HEK293 (cell line): ENCODE data around the gene HAUS8.

Source experiments
- BCL11A ChIP-seq: fragments of 450-650 bp; formaldehyde crosslinking; IDR thresholded peaks from 2 replicates; pipeline ENCODE4 v1.5.1; 2016; ENCODE audit warnings: low read depth, missing biosample characterization, missing genetic modification characterization
- BCL11B ChIP-seq: fragments of 450-650 bp; formaldehyde crosslinking; IDR thresholded peaks from 2 replicates; pipeline ENCODE4 v1.5.1; 2016; ENCODE audit warnings: low read depth, missing biosample characterization, missing genetic modification characterization
- BCL6B ChIP-seq: fragments of 450-650 bp; formaldehyde crosslinking; IDR thresholded peaks from 2 replicates; pipeline ENCODE4 v1.5.1; 2017; ENCODE audit warnings: missing biosample characterization, missing genetic modification characterization
- GLIS2 ChIP-seq: fragments of 450-650 bp; formaldehyde crosslinking; IDR thresholded peaks from 2 replicates; pipeline ENCODE4 v1.5.1; 2016; ENCODE audit warnings: missing biosample characterization, missing genetic modification characterization
- KLF1 ChIP-seq: fragments of 450-650 bp; formaldehyde crosslinking; IDR thresholded peaks from 2 replicates; pipeline ENCODE4 v1.5.1; 2016; ENCODE audit warnings: missing biosample characterization, missing genetic modification characterization
- KLF16 ChIP-seq: fragments of 450-650 bp; formaldehyde crosslinking; IDR thresholded peaks from 2 replicates; pipeline ENCODE4 v1.5.1; 2017; ENCODE audit warnings: missing biosample characterization, missing genetic modification characterization
- SP3 ChIP-seq: fragments of 450-650 bp; formaldehyde crosslinking; IDR thresholded peaks from 2 replicates; pipeline ENCODE4 v1.5.1; 2016; ENCODE audit warnings: missing biosample characterization, missing genetic modification characterization
- SP7 ChIP-seq: fragments of 450-650 bp; formaldehyde crosslinking; IDR thresholded peaks from 2 replicates; pipeline ENCODE4 v1.5.1; 2016; ENCODE audit warnings: missing biosample characterization, missing genetic modification characterization
- WT1 ChIP-seq: fragments of 450-650 bp; formaldehyde crosslinking; IDR thresholded peaks from 2 replicates; pipeline ENCODE4 v1.5.1; 2016; ENCODE audit warnings: missing biosample characterization, missing genetic modification characterization
- ZBTB20 ChIP-seq: fragments of 450-650 bp; formaldehyde crosslinking; IDR thresholded peaks from 2 replicates; pipeline ENCODE4 v1.5.1; 2016; ENCODE audit warnings: missing biosample characterization, missing genetic modification characterization
- ZBTB48 ChIP-seq: fragments of 450-650 bp; formaldehyde crosslinking; IDR thresholded peaks from 2 replicates; pipeline ENCODE4 v1.5.1; 2016; ENCODE audit warnings: missing biosample characterization, missing genetic modification characterization
- ZBTB7A ChIP-seq: fragments of 450-650 bp; formaldehyde crosslinking; IDR thresholded peaks from 2 replicates; pipeline ENCODE4 v1.5.1; 2016; ENCODE audit warnings: low read depth, missing biosample characterization, missing genetic modification characterization
- ZBTB8A ChIP-seq: fragments of 450-650 bp; formaldehyde crosslinking; IDR thresholded peaks from 2 replicates; pipeline ENCODE4 v1.5.1; 2016; ENCODE audit warnings: missing biosample characterization, missing genetic modification characterization
- ZFP3 ChIP-seq: fragments of 450-650 bp; formaldehyde crosslinking; IDR thresholded peaks from 2 replicates; pipeline ENCODE4 v1.5.1; 2016; ENCODE audit warnings: low read depth, missing biosample characterization, missing genetic modification characterization
- ZFP37 ChIP-seq: fragments of 450-650 bp; formaldehyde crosslinking; IDR thresholded peaks from 2 replicates; pipeline ENCODE4 v1.5.1; 2016; ENCODE audit warnings: missing biosample characterization, missing genetic modification characterization
- ZFP69B ChIP-seq: fragments of 450-650 bp; formaldehyde crosslinking; IDR thresholded peaks from 2 replicates; pipeline ENCODE4 v1.5.1; 2016; ENCODE audit warnings: missing biosample characterization, missing genetic modification characterization
- ZNF157 ChIP-seq: fragments of 450-650 bp; formaldehyde crosslinking; IDR thresholded peaks from 2 replicates; pipeline ENCODE4 v1.5.1; 2016; ENCODE audit warnings: missing biosample characterization, missing genetic modification characterization
- ZNF16 ChIP-seq: fragments of 450-650 bp; formaldehyde crosslinking; IDR thresholded peaks from 2 replicates; pipeline ENCODE4 v1.5.1; 2016; ENCODE audit warnings: low read depth, missing biosample characterization, missing genetic modification characterization
- ZNF214 ChIP-seq: fragments of 450-650 bp; formaldehyde crosslinking; IDR thresholded peaks from 2 replicates; pipeline ENCODE4 v1.5.1; 2017; ENCODE audit warnings: missing biosample characterization, mild to moderate bottlenecking, missing genetic modification characterization, borderline replicate concordance
- ZNF248 ChIP-seq: fragments of 450-650 bp; formaldehyde crosslinking; IDR thresholded peaks from 2 replicates; pipeline ENCODE4 v1.5.1; 2017; ENCODE audit warnings: missing biosample characterization, missing genetic modification characterization
- ZNF341 ChIP-seq: fragments of 450-650 bp; formaldehyde crosslinking; IDR thresholded peaks from 2 replicates; pipeline ENCODE4; 2016; ENCODE audit warnings: low read depth, missing biosample characterization, missing genetic modification characterization
- ZNF521 ChIP-seq: fragments of 450-650 bp; formaldehyde crosslinking; IDR thresholded peaks from 2 replicates; pipeline ENCODE4 v1.5.1; 2017; ENCODE audit warnings: missing biosample characterization, mild to moderate bottlenecking, missing genetic modification characterization
- ZNF585B ChIP-seq: fragments of 450-650 bp; formaldehyde crosslinking; IDR thresholded peaks from 2 replicates; pipeline ENCODE4 v1.5.1; 2016; ENCODE audit warnings: missing biosample characterization, missing genetic modification characterization
- ZNF621 ChIP-seq: fragments of 450-650 bp; formaldehyde crosslinking; IDR thresholded peaks from 2 replicates; pipeline ENCODE4 v1.5.1; 2017; ENCODE audit warnings: missing biosample characterization, missing genetic modification characterization
- ZNF624 ChIP-seq: fragments of 450-650 bp; formaldehyde crosslinking; IDR thresholded peaks from 2 replicates; pipeline ENCODE4 v1.5.1; 2017; ENCODE audit warnings: missing biosample characterization, missing genetic modification characterization
- ZNF837 ChIP-seq: fragments of 450-650 bp; formaldehyde crosslinking; IDR thresholded peaks from 2 replicates; pipeline ENCODE4 v1.5.1; 2016; ENCODE audit warnings: missing biosample characterization, missing genetic modification characterization
- ZNF843 ChIP-seq: fragments of 450-650 bp; formaldehyde crosslinking; IDR thresholded peaks from 2 replicates; pipeline ENCODE4 v1.5.1; 2016; ENCODE audit warnings: missing biosample characterization, missing genetic modification characterization
- ZXDB ChIP-seq: fragments of 450-650 bp; formaldehyde crosslinking; IDR thresholded peaks from 2 replicates; pipeline ENCODE4 v1.5.1; 2016; ENCODE audit warnings: missing biosample characterization, missing genetic modification characterization
- TF ChIP-seq, protein P1 (sequence below): fragments of 450-650 bp; formaldehyde crosslinking; IDR thresholded peaks from 2 replicates; pipeline ENCODE4 v1.5.1; 2016; ENCODE audit warnings: missing biosample characterization, missing genetic modification characterization
- TF ChIP-seq, protein P2 (sequence below): fragments of 450-650 bp; formaldehyde crosslinking; IDR thresholded peaks from 2 replicates; pipeline ENCODE4 v1.5.1; 2016; ENCODE audit warnings: missing biosample characterization, missing genetic modification characterization
- TF ChIP-seq, protein P3 (sequence below): fragments of 450-650 bp; formaldehyde crosslinking; IDR thresholded peaks from 2 replicates; pipeline ENCODE4 v1.5.1; 2016; ENCODE audit warnings: missing biosample characterization, missing genetic modification characterization, low read depth
- TF ChIP-seq, protein P4 (sequence below): fragments of 450-650 bp; formaldehyde crosslinking; conservative IDR thresholded peaks from 2 replicates; pipeline ENCODE4 v1.5.1; 2016; ENCODE audit warnings: low read depth, missing biosample characterization, missing genetic modification characterization

HAUS8 gene

GRCh38 chr19:17075864-17076542 lies 751 bp upstream of the HAUS8 start (continued):
- TF ChIP-seq, protein P1, sequence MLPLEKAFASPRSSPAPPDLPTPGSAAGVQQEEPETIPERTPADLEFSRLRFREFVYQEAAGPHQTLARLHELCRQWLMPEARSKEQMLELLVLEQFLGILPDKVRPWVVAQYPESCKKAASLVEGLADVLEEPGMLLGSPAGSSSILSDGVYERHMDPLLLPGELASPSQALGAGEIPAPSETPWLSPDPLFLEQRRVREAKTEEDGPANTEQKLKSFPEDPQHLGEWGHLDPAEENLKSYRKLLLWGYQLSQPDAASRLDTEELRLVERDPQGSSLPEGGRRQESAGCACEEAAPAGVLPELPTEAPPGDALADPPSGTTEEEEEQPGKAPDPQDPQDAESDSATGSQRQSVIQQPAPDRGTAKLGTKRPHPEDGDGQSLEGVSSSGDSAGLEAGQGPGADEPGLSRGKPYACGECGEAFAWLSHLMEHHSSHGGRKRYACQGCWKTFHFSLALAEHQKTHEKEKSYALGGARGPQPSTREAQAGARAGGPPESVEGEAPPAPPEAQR (tag by site-specific recombination), result 0 out of 2 replicates have a peak, but pooled peaks have one; percentile 16
- TF ChIP-seq KLF1 (tag by site-specific recombination), result peak; percentile 51; the same call in 1 of the 2 replicates
- TF ChIP-seq ZFP69B (tag by site-specific recombination), result peak; percentile 13; the same call in 1 of the 2 replicates
- no peak for TF ChIP-seq ZNF521
- TF ChIP-seq ZNF624, result no peak
- TF ChIP-seq ZBTB7A (tag by site-specific recombination), result peak; percentile 96
- peak; percentile 38; the same call in 1 of the 2 replicates for TF ChIP-seq SP3 (tag by site-specific recombination)
- TF ChIP-seq ZFP37 (tag by site-specific recombination), result no peak
- TF ChIP-seq, protein P2, sequence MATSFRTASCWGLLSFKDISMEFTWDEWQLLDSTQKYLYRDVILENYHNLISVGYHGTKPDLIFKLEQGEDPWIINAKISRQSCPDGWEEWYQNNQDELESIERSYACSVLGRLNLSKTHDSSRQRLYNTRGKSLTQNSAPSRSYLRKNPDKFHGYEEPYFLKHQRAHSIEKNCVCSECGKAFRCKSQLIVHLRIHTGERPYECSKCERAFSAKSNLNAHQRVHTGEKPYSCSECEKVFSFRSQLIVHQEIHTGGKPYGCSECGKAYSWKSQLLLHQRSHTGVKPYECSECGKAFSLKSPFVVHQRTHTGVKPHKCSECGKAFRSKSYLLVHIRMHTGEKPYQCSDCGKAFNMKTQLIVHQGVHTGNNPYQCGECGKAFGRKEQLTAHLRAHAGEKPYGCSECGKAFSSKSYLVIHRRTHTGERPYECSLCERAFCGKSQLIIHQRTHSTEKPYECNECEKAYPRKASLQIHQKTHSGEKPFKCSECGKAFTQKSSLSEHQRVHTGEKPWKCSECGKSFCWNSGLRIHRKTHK, result no peak
- TF ChIP-seq, protein P3, sequence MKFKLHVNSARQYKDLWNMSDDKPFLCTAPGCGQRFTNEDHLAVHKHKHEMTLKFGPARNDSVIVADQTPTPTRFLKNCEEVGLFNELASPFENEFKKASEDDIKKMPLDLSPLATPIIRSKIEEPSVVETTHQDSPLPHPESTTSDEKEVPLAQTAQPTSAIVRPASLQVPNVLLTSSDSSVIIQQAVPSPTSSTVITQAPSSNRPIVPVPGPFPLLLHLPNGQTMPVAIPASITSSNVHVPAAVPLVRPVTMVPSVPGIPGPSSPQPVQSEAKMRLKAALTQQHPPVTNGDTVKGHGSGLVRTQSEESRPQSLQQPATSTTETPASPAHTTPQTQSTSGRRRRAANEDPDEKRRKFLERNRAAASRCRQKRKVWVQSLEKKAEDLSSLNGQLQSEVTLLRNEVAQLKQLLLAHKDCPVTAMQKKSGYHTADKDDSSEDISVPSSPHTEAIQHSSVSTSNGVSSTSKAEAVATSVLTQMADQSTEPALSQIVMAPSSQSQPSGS (tag by site-specific recombination), result no peak
- TF ChIP-seq BCL11B (tag by site-specific recombination), result peak; percentile 35; the same call in 1 of the 2 replicates
- no peak for TF ChIP-seq ZNF157 (tag by site-specific recombination)
- TF ChIP-seq ZNF16 (tag by site-specific recombination), result no peak
- TF ChIP-seq BCL6B (tag by site-specific recombination), result no peak
- TF ChIP-seq ZBTB48 (tag by site-specific recombination), result peak; percentile 76; the same call in 1 of the 2 replicates
- TF ChIP-seq ZXDB (tag by site-specific recombination), result no peak
- TF ChIP-seq ZNF585B (tag by site-specific recombination), result no peak
- 0 out of 2 replicates have a peak, but pooled peaks have one; percentile 52 for TF ChIP-seq ZNF837 (tag by site-specific recombination)
- peak; percentile 8; the same call in 1 of the 2 replicates for TF ChIP-seq SP7 (tag by site-specific recombination)
- peak; percentile 31; the same call in 1 of the 2 replicates for TF ChIP-seq KLF16 (tag by site-specific recombination)
- TF ChIP-seq ZNF843 (tag by site-specific recombination), result 0 out of 2 replicates have a peak, but pooled peaks have one; percentile 14
- peak; percentile 98 for TF ChIP-seq GLIS2 (tag by site-specific recombination)
- TF ChIP-seq ZBTB20 (tag by site-specific recombination), result peak; percentile 65; the same call in 1 of the 2 replicates
- TF ChIP-seq ZNF248 (tag by site-specific recombination), result no peak
- TF ChIP-seq, protein P4, sequence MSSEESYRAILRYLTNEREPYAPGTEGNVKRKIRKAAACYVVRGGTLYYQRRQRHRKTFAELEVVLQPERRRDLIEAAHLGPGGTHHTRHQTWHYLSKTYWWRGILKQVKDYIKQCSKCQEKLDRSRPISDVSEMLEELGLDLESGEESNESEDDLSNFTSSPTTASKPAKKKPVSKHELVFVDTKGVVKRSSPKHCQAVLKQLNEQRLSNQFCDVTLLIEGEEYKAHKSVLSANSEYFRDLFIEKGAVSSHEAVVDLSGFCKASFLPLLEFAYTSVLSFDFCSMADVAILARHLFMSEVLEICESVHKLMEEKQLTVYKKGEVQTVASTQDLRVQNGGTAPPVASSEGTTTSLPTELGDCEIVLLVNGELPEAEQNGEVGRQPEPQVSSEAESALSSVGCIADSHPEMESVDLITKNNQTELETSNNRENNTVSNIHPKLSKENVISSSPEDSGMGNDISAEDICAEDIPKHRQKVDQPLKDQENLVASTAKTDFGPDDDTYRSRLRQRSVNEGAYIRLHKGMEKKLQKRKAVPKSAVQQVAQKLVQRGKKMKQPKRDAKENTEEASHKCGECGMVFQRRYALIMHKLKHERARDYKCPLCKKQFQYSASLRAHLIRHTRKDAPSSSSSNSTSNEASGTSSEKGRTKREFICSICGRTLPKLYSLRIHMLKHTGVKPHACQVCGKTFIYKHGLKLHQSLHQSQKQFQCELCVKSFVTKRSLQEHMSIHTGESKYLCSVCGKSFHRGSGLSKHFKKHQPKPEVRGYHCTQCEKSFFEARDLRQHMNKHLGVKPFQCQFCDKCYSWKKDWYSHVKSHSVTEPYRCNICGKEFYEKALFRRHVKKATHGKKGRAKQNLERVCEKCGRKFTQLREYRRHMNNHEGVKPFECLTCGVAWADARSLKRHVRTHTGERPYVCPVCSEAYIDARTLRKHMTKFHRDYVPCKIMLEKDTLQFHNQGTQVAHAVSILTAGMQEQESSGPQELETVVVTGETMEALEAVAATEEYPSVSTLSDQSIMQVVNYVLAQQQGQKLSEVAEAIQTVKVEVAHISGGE, result no peak
- TF ChIP-seq ZNF214 (tag by site-specific recombination), result no peak
- TF ChIP-seq ZNF621 (tag by site-specific recombination), result no peak
- peak; percentile 58; the same call in 1 of the 2 replicates for TF ChIP-seq ZNF341 (tag by site-specific recombination)
- TF ChIP-seq ZBTB8A (tag by site-specific recombination), result peak; percentile 72
- TF ChIP-seq BCL11A (tag by site-specific recombination), result no peak
- no peak for TF ChIP-seq ZFP3 (tag by site-specific recombination)
- 0 out of 2 replicates have a peak, but pooled peaks have one; percentile 45 for TF ChIP-seq WT1 (tag by site-specific recombination)
